Activated CD8-positive, alpha-beta T cell treated with anti-CD3 and anti-CD28 coated beads for 36 hours (primary cell): ENCODE data around the gene HK3. TPM values are rescaled to one million over a fixed set of nuclear protein-coding genes. Genes with fewer than 3 reads are reported as not detected.

Experiments used
- ATAC-seq: fragments of 200-7000 bp; cut with Tn5 transposase; one replicate; pipeline ENCODE4 v1.10.0; 2021; ENCODE audit warnings: mild to moderate bottlenecking, moderate library complexity
- CTCF ChIA-PET: fragments of 350-600 bp; sonication (Branson Sonifier 250); formaldehyde crosslinking; loops from one replicate; lab custom pipeline; 2021; ENCODE audit warnings: antibody characterized with exemption; lab: Charles Lee
- POLR2A ChIA-PET: fragments of 350-600 bp; sonication (Branson Sonifier 250); formaldehyde crosslinking; loops from one replicate; lab custom pipeline; 2021; ENCODE audit warnings: antibody characterized with exemption; lab: Charles Lee
- DNase-seq: peaks from one replicate; pipeline ENCODE4 v3.0.0-alpha.2; 2020
- H3K27ac Mint-ChIP-seq: one replicate; pipeline ENCODE4 v1.8.0; 2021; ENCODE audit warnings: mild to moderate bottlenecking, mixed read lengths
- H3K27me3 Mint-ChIP-seq: one replicate; pipeline ENCODE4 v1.8.0; 2021; ENCODE audit warnings: mixed read lengths
- H3K36me3 Mint-ChIP-seq: one replicate; pipeline ENCODE4 v1.8.0; 2021; ENCODE audit warnings: low read depth, mixed read lengths
- H3K4me1 Mint-ChIP-seq: one replicate; pipeline ENCODE4 v1.8.0; 2021; ENCODE audit warnings: low read depth, mixed read lengths
- H3K4me3 Mint-ChIP-seq: one replicate; pipeline ENCODE4 v1.8.0; 2021; ENCODE audit warnings: mild to moderate bottlenecking, moderate library complexity, mixed read lengths
- H3K9me3 Mint-ChIP-seq: one replicate; pipeline ENCODE4 v1.8.0; 2021; ENCODE audit warnings: mixed read lengths
- CTCF ChIP-seq: fragments of 200-600 bp; IDR thresholded peaks from one replicate; pipeline ENCODE4 v1.8.0; 2022; ENCODE audit warnings: antibody characterized with exemption, mild to moderate bottlenecking
- intact Hi-C: fragments of 100-400 bp; cut with micrococcal nuclease; formaldehyde crosslinking; loops from one replicate; pipeline ENCODE4 v1.10.0; 2022
- total RNA-seq, 2 experiments: library from RNA; stranded (reverse); gene quantifications; one replicate each; pipeline ENCODE4 v1.2.3, GENCODE V29; 2021

Gene HK3
- total RNA-seq, 2 experiments from 2014 or later: not detected

- H3K4me1 Mint-ChIP-seq: peaks cover 10% of the 10 kb centered on the region
- H3K27me3 Mint-ChIP-seq: peaks cover 26% of the 10 kb centered on the region
- POLR2A ChIA-PET: no interaction called here
- no peak for TF ChIP-seq CTCF
- CTCF ChIA-PET: no interaction called here
- no peak for ATAC-seq
- DNase-seq: no peak
- H3K36me3 Mint-ChIP-seq: no peaks in the 10 kb centered on the region
- intact Hi-C loops: no loop called here
- H3K4me3 Mint-ChIP-seq: no peak overlapping the region
- H3K9me3 Mint-ChIP-seq: no peaks in the 10 kb centered on the region
- H3K27ac Mint-ChIP-seq: no peak overlapping the region
Measured at GRCh38 chr5:176879663-176880361, 19.3 kb downstream of the HK3 start.

DNA sequence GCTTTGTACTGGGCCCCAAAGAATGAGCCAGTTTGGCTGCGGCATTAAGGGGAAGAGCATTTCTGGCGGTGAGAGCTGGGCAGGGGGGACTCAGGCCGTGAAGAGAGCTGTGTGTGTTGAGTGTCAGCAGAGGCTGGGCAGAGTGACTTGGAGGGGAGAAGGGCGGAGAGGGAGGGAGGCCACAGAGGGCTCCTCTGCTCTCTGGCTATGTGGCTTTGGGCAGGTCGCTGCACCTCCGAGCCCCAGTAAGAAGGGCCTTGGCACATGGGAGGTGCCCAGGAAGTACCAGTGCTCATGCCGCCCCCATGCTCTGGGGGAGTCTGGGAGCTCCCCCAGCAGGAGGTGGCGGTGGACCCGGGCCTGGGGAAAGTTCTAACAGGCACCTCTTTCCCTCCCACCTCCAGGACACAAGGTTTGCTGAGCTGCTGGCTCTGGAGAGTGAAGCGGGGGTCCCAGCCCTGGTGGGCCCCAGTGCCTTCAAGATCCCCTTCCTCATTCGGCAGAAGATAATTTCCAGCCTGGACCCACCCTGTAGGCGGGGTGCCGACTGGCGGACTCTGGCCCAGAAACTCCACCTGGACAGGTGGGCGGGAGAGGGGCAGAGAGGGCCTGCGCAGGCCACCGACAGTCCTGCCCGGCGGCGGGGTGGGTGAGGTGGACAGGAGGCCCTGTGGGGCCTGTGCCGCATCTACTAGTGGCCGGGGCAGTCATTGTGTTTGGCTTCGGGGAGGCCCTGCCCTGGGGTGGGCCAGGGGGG, 20.1 kb downstream of the HK3 start:
- peaks cover 29% of the 10 kb centered on the region for H3K27me3 Mint-ChIP-seq

GRCh38 chr5:176878463-176878862, 20.7 kb downstream of the HK3 start:
- H3K36me3 Mint-ChIP-seq: no peaks in the 10 kb centered on the region
- TF ChIP-seq CTCF: no peak
- no peaks in the 10 kb centered on the region for H3K9me3 Mint-ChIP-seq
- peaks cover 32% of the 10 kb centered on the region for H3K27me3 Mint-ChIP-seq
- no peak overlapping the region for H3K4me3 Mint-ChIP-seq
- CTCF ChIA-PET: no interaction called here
- intact Hi-C loops: no loop called here
- DNase-seq (no peak), ATAC-seq (no peak)
- POLR2A ChIA-PET: no interaction called here
- no peak overlapping the region for H3K27ac Mint-ChIP-seq
- peaks cover 10% of the 10 kb centered on the region for H3K4me1 Mint-ChIP-seq

More for the DNA sequence above, 20.1 kb downstream of the HK3 start:
- Mint-ChIP-seq H3K27ac (no peak overlapping the region), H3K4me1 (peaks cover 10% of the 10 kb centered on the region), H3K9me3 (no peaks in the 10 kb centered on the region), H3K4me3 (no peak overlapping the region), H3K36me3 (no peaks in the 10 kb centered on the region)
- CTCF ChIA-PET: no interaction called here
- DNase-seq (no peak), ATAC-seq (no peak)
- intact Hi-C loops: no loop called here
- no peak for TF ChIP-seq CTCF
- POLR2A ChIA-PET: no interaction called here

GRCh38 chr5:176877793-176878331, 21.3 kb downstream of the HK3 start:
- POLR2A ChIA-PET: no interaction called here
- Mint-ChIP-seq H3K4me1 (peaks cover 10% of the 10 kb centered on the region), H3K36me3 (no peaks in the 10 kb centered on the region), H3K27ac (no peak overlapping the region), H3K27me3 (peaks cover 32% of the 10 kb centered on the region), H3K9me3 (no peaks in the 10 kb centered on the region), H3K4me3 (no peak overlapping the region)
- CTCF ChIA-PET: no interaction called here
- no peak for TF ChIP-seq CTCF
- DNase-seq: no peak
- no peak for ATAC-seq
- intact Hi-C loops: no loop called here
